CD14-positive monocyte (primary cell): ENCODE data around the gene CTDNEP1. TPM values are rescaled to one million over a fixed set of nuclear protein-coding genes. Genes with fewer than 3 reads are reported as not detected.

Experiments
- DNase-seq, 3 donors: peaks; one replicate each; pipeline ENCODE4 v3.0.0-alpha.2; 2011 to 2022
- H2AFZ ChIP-seq: 2 replicates; pipeline ENCODE4 v1.6.0; 2012; ENCODE audit warnings: mild to moderate bottlenecking, low read depth, low read length, inconsistent platforms; ENCODE audit not compliant: insufficient read depth, poor library complexity, severe bottlenecking
- H3K27ac ChIP-seq, 2 donors: 1 replicate in 1 of 2; 2 replicates in 1 of 2; pipeline ENCODE4 v1.5.1; 2012 to 2013; ENCODE audit warnings: low read length in 2 of 2, control low read depth in 1 of 2, inconsistent platforms in 1 of 2, low read depth in 1 of 2, mild to moderate bottlenecking in 1 of 2
- H3K27me3 ChIP-seq, 2 donors: one replicate each; pipeline versions ENCODE4 v1.6.0 to v1.6.1; 2011 to 2013; ENCODE audit warnings: low read length in 2 of 2; ENCODE audit not compliant: control insufficient read depth in 2 of 2, insufficient read depth in 2 of 2
- H3K36me3 ChIP-seq, 2 donors: replicated peaks in 1 of 2; 1 replicate in 1 of 2; 2 replicates in 1 of 2; pipeline versions ENCODE4 v1.5.1 to v1.6.1; 2012 to 2013; ENCODE audit warnings: low read length in 2 of 2, control low read depth in 1 of 2, inconsistent platforms in 1 of 2, mild to moderate bottlenecking in 1 of 2; ENCODE audit not compliant: insufficient read depth in 2 of 2, control insufficient read depth in 1 of 2
- H3K4me1 ChIP-seq, 2 donors: 1 replicate in 1 of 2; 2 replicates in 1 of 2; pipeline versions ENCODE4 v1.5.1 to v1.6.1; 2012 to 2013; ENCODE audit warnings: low read length in 2 of 2, control low read depth in 1 of 2, inconsistent platforms in 1 of 2, mild to moderate bottlenecking in 1 of 2, moderate library complexity in 1 of 2; ENCODE audit not compliant: insufficient read depth in 2 of 2, control insufficient read depth in 1 of 2
- H3K4me2 ChIP-seq: replicated peaks from 2 replicates; pipeline ENCODE3; 2012; ENCODE audit warnings: low read length, moderate library complexity, mild to moderate bottlenecking; ENCODE audit not compliant: poor library complexity, severe bottlenecking; ENCODE audit errors: extremely low read depth
- H3K4me3 ChIP-seq, 3 experiments: fragments of 200-600 bp in 1 of 3; sonication (generic) in 1 of 3; replicated peaks in 1 of 3; 1 replicate in 2 of 3; 2 replicates in 1 of 3; pipeline ENCODE4 v1.5.1; 2011 to 2013; ENCODE audit warnings: low read length in 3 of 3, mild to moderate bottlenecking in 3 of 3, control low read depth in 2 of 3, low read depth in 2 of 3, inconsistent platforms in 1 of 3, moderate library complexity in 1 of 3
- H3K79me2 ChIP-seq: 2 replicates; pipeline ENCODE4 v1.6.0; 2012; ENCODE audit warnings: mild to moderate bottlenecking, control low read depth, inconsistent platforms, low read length, moderate library complexity; ENCODE audit not compliant: insufficient read depth
- H3K9ac ChIP-seq: 2 replicates; pipeline ENCODE4 v1.6.0; 2017; ENCODE audit warnings: low read length, mild to moderate bottlenecking; ENCODE audit not compliant: insufficient read depth, poor library complexity, severe bottlenecking
- H3K9me3 ChIP-seq, 2 donors: replicated peaks in 1 of 2; 1 replicate in 1 of 2; 2 replicates in 1 of 2; pipeline versions ENCODE4 v1.5.1 to v1.6.1; 2012 to 2013; ENCODE audit warnings: low read length in 2 of 2, control low read depth in 1 of 2; ENCODE audit not compliant: control insufficient read depth in 1 of 2, insufficient read depth in 1 of 2
- H4K20me1 ChIP-seq: 2 replicates; pipeline ENCODE4 v1.6.0; 2012; ENCODE audit warnings: mild to moderate bottlenecking, low read length, control low read depth, moderate library complexity; ENCODE audit not compliant: insufficient read depth
- H3K27ac Mint-ChIP-seq, 7 donors: one replicate each; pipeline ENCODE4 v1.8.0; 2020; ENCODE audit warnings: mild to moderate bottlenecking in 7 of 7, mixed read lengths in 7 of 7, moderate library complexity in 6 of 7, inconsistent platforms in 2 of 7
- H3K27me3 Mint-ChIP-seq, 3 donors: one replicate each; pipeline ENCODE4 v1.8.0; 2021 to 2022; ENCODE audit warnings: low read depth in 3 of 3, mild to moderate bottlenecking in 3 of 3, mixed read lengths in 3 of 3, moderate library complexity in 3 of 3, inconsistent platforms in 1 of 3
- H3K36me3 Mint-ChIP-seq, 2 donors: one replicate each; pipeline ENCODE4 v1.8.0; 2020; ENCODE audit warnings: mixed read lengths in 2 of 2, inconsistent platforms in 1 of 2, mild to moderate bottlenecking in 1 of 2
- H3K4me1 Mint-ChIP-seq: one replicate; pipeline ENCODE4 v1.8.0; 2020; ENCODE audit warnings: mild to moderate bottlenecking, mixed read lengths
- H3K4me3 Mint-ChIP-seq, 2 donors: one replicate each; pipeline ENCODE4 v1.8.0; 2020; ENCODE audit warnings: mild to moderate bottlenecking in 2 of 2, mixed read lengths in 2 of 2, moderate library complexity in 1 of 2
- H3K9me3 Mint-ChIP-seq, 7 donors: one replicate each; pipeline ENCODE4 v1.8.0; 2020 to 2022; ENCODE audit warnings: mixed read lengths in 7 of 7, mild to moderate bottlenecking in 6 of 7, moderate library complexity in 6 of 7, inconsistent platforms in 2 of 7
- WGBS: methylation state at CpG from one replicate; pipeline ENCODE4 v1.1.5; 2013; ENCODE audit warnings: missing lambda C conversion rate; ENCODE audit not compliant: insufficient coverage; 5-methylcytosine and 5-hydroxymethylcytosine counted together
- intact Hi-C, 2 donors: fragments of 100-400 bp; cut with micrococcal nuclease; formaldehyde crosslinking; loops; one replicate each; pipeline versions ENCODE4 v1.15.0 to v1.15.1; 2023
- polyA plus RNA-seq, 3 donors: library from polyadenylated mRNA; depleted of rRNA in 1 of 3; unstranded in 2 of 3; stranded (reverse) in 1 of 3; fragments of 300-500 nt in 2 of 3; fragments of >200 nt in 1 of 3; fragmentation: Illumina TruSeq in 2 of 3; gene quantifications; 1 replicate in 2 of 3; 2 replicates in 1 of 3; pipeline ENCODE4 v1.2.3, GENCODE V29; 2012 to 2021
- TF ChIP-seq, protein P1 (sequence below): fragments of 200-600 bp; IDR thresholded peaks from one replicate; pipeline ENCODE4 v1.8.0; 2022; ENCODE audit warnings: antibody characterized with exemption, mild to moderate bottlenecking

Gene CTDNEP1
- polyA plus RNA-seq, 3 donors, result 29.5 to 198 (median 38.3) TPM

DNA sequence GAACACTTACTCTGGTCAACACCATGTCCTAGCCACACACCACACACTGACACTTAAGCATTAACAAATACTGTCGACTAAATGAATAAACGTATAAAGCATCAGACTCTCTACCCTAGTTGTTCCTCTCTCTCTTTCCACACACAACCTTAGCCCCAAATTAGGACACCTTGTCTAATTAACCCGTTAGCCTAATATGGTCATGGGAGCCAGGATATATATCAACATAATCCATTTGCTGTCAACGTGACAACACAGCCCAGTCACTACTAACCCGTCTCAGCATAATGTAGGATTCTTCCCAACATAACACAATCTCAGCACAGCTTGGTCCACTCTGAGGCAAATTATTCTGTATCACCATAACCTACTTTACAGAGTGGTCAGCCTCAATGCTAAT, 19.4 kb downstream of the CTDNEP1 start:
- Mint-ChIP-seq H3K4me3 (no peak overlapping the region), H3K4me1 (peaks cover 49% of the 10 kb centered on the region), H3K36me3 (peaks cover 55 to 61% of the 10 kb centered on the region in 2 donors), H3K27ac (no peak overlapping the region), H3K9me3 (peaks cover 0 to 1% (median 0%) of the 10 kb centered on the region in 7 donors), H3K27me3 (peaks cover 0 to 2% (median 0%) of the 10 kb centered on the region in 3 donors)
- Histone ChIP-seq H3K4me3 (no peak overlapping the region), H3K36me3 (peaks cover 35 to 58% of the 10 kb centered on the region in 2 donors), H3K4me1 (peaks cover 45 to 54% of the 10 kb centered on the region in 2 donors), H3K27ac (no peak overlapping the region), H3K27me3 (no peaks in the 10 kb centered on the region), H3K4me2 (no peak overlapping the region), H3K79me2 (peaks cover 54% of the 10 kb centered on the region), H2AFZ (no peak overlapping the region), H3K9me3 (no peaks in the 10 kb centered on the region), H3K9ac (no peak overlapping the region), H4K20me1 (peaks cover 29% of the 10 kb centered on the region)
- intact Hi-C loops, result loop anchor here in 1 of 2 donors (10.0 kb wide), 1 partner anchor 253 kb away; the partner anchor contains the start of genes POLR2A and SLC35G6
- DNase-seq, result no peak
- TF ChIP-seq, protein P1, sequence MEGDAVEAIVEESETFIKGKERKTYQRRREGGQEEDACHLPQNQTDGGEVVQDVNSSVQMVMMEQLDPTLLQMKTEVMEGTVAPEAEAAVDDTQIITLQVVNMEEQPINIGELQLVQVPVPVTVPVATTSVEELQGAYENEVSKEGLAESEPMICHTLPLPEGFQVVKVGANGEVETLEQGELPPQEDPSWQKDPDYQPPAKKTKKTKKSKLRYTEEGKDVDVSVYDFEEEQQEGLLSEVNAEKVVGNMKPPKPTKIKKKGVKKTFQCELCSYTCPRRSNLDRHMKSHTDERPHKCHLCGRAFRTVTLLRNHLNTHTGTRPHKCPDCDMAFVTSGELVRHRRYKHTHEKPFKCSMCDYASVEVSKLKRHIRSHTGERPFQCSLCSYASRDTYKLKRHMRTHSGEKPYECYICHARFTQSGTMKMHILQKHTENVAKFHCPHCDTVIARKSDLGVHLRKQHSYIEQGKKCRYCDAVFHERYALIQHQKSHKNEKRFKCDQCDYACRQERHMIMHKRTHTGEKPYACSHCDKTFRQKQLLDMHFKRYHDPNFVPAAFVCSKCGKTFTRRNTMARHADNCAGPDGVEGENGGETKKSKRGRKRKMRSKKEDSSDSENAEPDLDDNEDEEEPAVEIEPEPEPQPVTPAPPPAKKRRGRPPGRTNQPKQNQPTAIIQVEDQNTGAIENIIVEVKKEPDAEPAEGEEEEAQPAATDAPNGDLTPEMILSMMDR, result no peak
- WGBS, result 98% methylated on average over 5 of the region's 5 CpGs

DNA sequence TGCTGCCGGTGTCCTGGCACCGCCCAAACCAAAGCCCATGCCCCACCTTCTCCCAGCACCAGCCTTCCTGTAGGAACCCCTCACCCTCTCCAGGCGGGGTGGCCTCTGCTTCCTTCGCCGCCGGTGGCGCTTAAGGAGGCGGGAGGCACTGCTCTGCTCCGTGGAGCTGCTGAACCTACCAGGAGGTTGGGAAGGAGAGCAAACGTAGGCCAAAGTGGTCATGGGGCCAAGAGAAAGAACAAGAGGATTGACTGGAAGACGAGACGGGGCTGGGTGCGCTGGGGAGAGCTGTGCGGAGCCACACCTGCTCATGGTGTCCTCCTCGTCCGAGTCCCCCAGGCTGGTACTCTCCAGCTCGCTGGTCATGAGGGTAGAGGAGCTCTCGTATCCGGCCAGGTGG, 22.0 kb downstream of the CTDNEP1 start:
- TF ChIP-seq, protein P1, result no peak
- intact Hi-C loops, result no loop called here
- H3K4me1 ChIP-seq, result peaks cover 21 to 28% of the 10 kb centered on the region in 2 donors
- H3K27me3 Mint-ChIP-seq, result peaks cover 0 to 2% (median 0%) of the 10 kb centered on the region in 3 donors
- peaks cover 39% of the 10 kb centered on the region for H3K79me2 ChIP-seq
- no peak overlapping the region for H3K27ac ChIP-seq
- peaks cover 51 to 61% of the 10 kb centered on the region in 2 donors for H3K36me3 Mint-ChIP-seq
- H3K27ac Mint-ChIP-seq, result no peak overlapping the region
- H3K4me1 Mint-ChIP-seq, result peaks cover 23% of the 10 kb centered on the region
- H3K4me3 ChIP-seq, result no peak overlapping the region
- H3K9me3 ChIP-seq, result no peaks in the 10 kb centered on the region
- H3K27me3 ChIP-seq, result no peaks in the 10 kb centered on the region
- DNase-seq, result no peak
- no peak overlapping the region for H2AFZ ChIP-seq
- H3K4me2 ChIP-seq, result no peak overlapping the region
- no peak overlapping the region for H3K4me3 Mint-ChIP-seq
- no peaks in the 10 kb centered on the region for H3K9me3 Mint-ChIP-seq
- peaks cover 8% of the 10 kb centered on the region for H4K20me1 ChIP-seq
- 100% methylated on average over 8 of the region's 19 CpGs for WGBS
- no peak overlapping the region for H3K9ac ChIP-seq
- H3K36me3 ChIP-seq, result peaks cover 38 to 63% of the 10 kb centered on the region in 2 donors
